Upper lobe of left lung (tissue), 6 donors: ENCODE results near the gene SRPX. TPM values are rescaled to one million over a fixed set of nuclear protein-coding genes. Genes with fewer than 3 reads are reported as not detected.
A peak's percentile ranks its signal among the peaks of the same experiment; 100 is the strongest.

ENCODE experiments used
- ATAC-seq, 2 donors: fragments of 200-7000 bp; cut with Tn5 transposase; one replicate each; pipeline ENCODE4 v1.9.1; 2022; ENCODE audit warnings: mild to moderate bottlenecking in 2 of 2, moderate library complexity in 2 of 2; ENCODE audit not compliant: low FRiP score in 2 of 2
- DNase-seq, 2 donors: peaks; one replicate each; pipeline ENCODE4 v3.0.0-alpha.2; 2019 to 2020
- H3K27ac ChIP-seq, 4 donors: fragments of 200-600 bp; sonication (generic); one replicate each; pipeline ENCODE4 v1.5.1; 2016 to 2019
- H3K27me3 ChIP-seq, 4 donors: fragments of 200-600 bp; sonication (generic); one replicate each; pipeline ENCODE4 v1.5.1; 2017 to 2019
- H3K36me3 ChIP-seq, 4 donors: fragments of 200-600 bp; sonication (generic); one replicate each; pipeline ENCODE4 v1.5.1; 2016 to 2019
- H3K4me1 ChIP-seq, 4 donors: fragments of 200-600 bp; sonication (generic); one replicate each; pipeline ENCODE4 v1.5.1; 2018 to 2019
- H3K4me3 ChIP-seq, 4 donors: fragments of 200-600 bp; sonication (generic); one replicate each; pipeline ENCODE4 v1.5.1; 2017 to 2019; ENCODE audit warnings: mild to moderate bottlenecking in 2 of 4, moderate library complexity in 1 of 4
- H3K9me3 ChIP-seq, 4 donors: fragments of 200-600 bp; sonication (generic); one replicate each; pipeline ENCODE4 v1.5.1; 2018 to 2019
- CTCF ChIP-seq, 6 experiments: fragments of 450-650 bp in 4 of 6; fragments of 200-600 bp in 2 of 6; sonication (generic) in 2 of 6; IDR thresholded peaks; one replicate each; pipeline ENCODE4 v1.5.1; 2016 to 2019; ENCODE audit warnings: antibody characterized with exemption in 6 of 6
- EP300 ChIP-seq, 4 donors: sonication (generic); formaldehyde crosslinking; IDR thresholded peaks; one replicate each; pipeline ENCODE4 v1.5.1; 2017; ENCODE audit warnings: antibody characterized with exemption in 4 of 4, control low read depth in 2 of 4
- POLR2A ChIP-seq, 4 donors: fragments of 450-650 bp; IDR thresholded peaks; one replicate each; pipeline ENCODE4 v1.5.1; 2016 to 2017; ENCODE audit warnings: antibody characterized with exemption in 4 of 4, mild to moderate bottlenecking in 2 of 4
- POLR2AphosphoS5 ChIP-seq, 2 donors: sonication (generic); formaldehyde crosslinking; IDR thresholded peaks; one replicate each; pipeline ENCODE4 v1.5.1; 2017; ENCODE audit warnings: antibody characterized with exemption in 2 of 2
- WGBS, 2 donors: methylation state at CpG; one replicate each; pipeline ENCODE4 v1.1.5; 2017 to 2018; 5-methylcytosine and 5-hydroxymethylcytosine counted together
- total RNA-seq, 6 donors: library from RNA; depleted of rRNA in 4 of 6; stranded (reverse); fragments of >200 nt in 4 of 6; gene quantifications; one replicate each; pipeline versions ENCODE4 v1.1.0 to v1.2.1, GENCODE V29; 2016 to 2021
- donor health status: DM: no; HTN: no; CAD: no; lungs with moderate emphysema.
- donor health status: DM: no; HTN: yes; CAD: no; lungs with severe emphysema.

The SRPX gene
- total RNA-seq, 6 donors from 2014 or later = 1.0 to 76.6 (median 41.3) TPM

GRCh38 chrX:38233891-38234667, 13.4 kb upstream of the SRPX start:
- WGBS, 2 donors = 44 to 46% methylated on average over 3 of the region's 3 CpGs
- Histone ChIP-seq H3K4me1 (peaks cover 0 to 6% (median 0%) of the 10 kb centered on the region in 4 donors), H3K36me3 (no peaks in the 10 kb centered on the region), H3K27me3 (no peaks in the 10 kb centered on the region), H3K27ac (no peak overlapping the region), H3K9me3 (no peaks in the 10 kb centered on the region), H3K4me3 (no peak overlapping the region)
- DNase-seq (no peak), ATAC-seq (peak; percentile 19 to 77)
- no peak for TF ChIP-seq CTCF (IDR thresholded peaks at IDR 0.05)
- TF ChIP-seq EP300 (IDR thresholded peaks at IDR 0.05) = no peak
- TF ChIP-seq POLR2AphosphoS5 (IDR thresholded peaks at IDR 0.05) = no peak
- TF ChIP-seq POLR2A (IDR thresholded peaks at IDR 0.05) = no peak

GRCh38 chrX:38232079-38232686, 11.5 kb upstream of the SRPX start:
- no peaks in the 10 kb centered on the region for H3K9me3 ChIP-seq
- WGBS, 2 donors = 70 to 88% methylated on average over 2 to 3 of the region's 3 CpGs
- no peak overlapping the region for H3K4me3 ChIP-seq
- TF ChIP-seq POLR2A (IDR thresholded peaks at IDR 0.05) (no peak), POLR2AphosphoS5 (IDR thresholded peaks at IDR 0.05) (no peak), CTCF (IDR thresholded peaks at IDR 0.05) (no peak), EP300 (IDR thresholded peaks at IDR 0.05) (no peak)
- ATAC-seq (peak in 1 of 2 donors; percentile 46), DNase-seq (no peak)
- peaks cover 0 to 6% (median 0%) of the 10 kb centered on the region in 4 donors for H3K4me1 ChIP-seq
- H3K36me3 ChIP-seq = no peaks in the 10 kb centered on the region
- H3K27me3 ChIP-seq = no peaks in the 10 kb centered on the region
- H3K27ac ChIP-seq = no peak overlapping the region

- no peak for ATAC-seq
- WGBS, 2 donors = 20 to 59% methylated on average over 3 of the region's 3 CpGs
- Histone ChIP-seq H3K27ac (no peak overlapping the region), H3K36me3 (no peaks in the 10 kb centered on the region), H3K4me1 (peaks cover 0 to 6% (median under 1%) of the 10 kb centered on the region in 4 donors), H3K4me3 (no peak overlapping the region), H3K9me3 (no peaks in the 10 kb centered on the region), H3K27me3 (peaks cover 0 to 9% (median 0%) of the 10 kb centered on the region in 4 donors)
- TF ChIP-seq CTCF (IDR thresholded peaks at IDR 0.05) = no peak
- no peak for TF ChIP-seq POLR2AphosphoS5 (IDR thresholded peaks at IDR 0.05)
- TF ChIP-seq POLR2A (IDR thresholded peaks at IDR 0.05) = no peak
- no peak for TF ChIP-seq EP300 (IDR thresholded peaks at IDR 0.05)
- DNase-seq = no peak
Observed at GRCh38 chrX:38225093-38225492, 4.4 kb upstream of the SRPX start.

DNA sequence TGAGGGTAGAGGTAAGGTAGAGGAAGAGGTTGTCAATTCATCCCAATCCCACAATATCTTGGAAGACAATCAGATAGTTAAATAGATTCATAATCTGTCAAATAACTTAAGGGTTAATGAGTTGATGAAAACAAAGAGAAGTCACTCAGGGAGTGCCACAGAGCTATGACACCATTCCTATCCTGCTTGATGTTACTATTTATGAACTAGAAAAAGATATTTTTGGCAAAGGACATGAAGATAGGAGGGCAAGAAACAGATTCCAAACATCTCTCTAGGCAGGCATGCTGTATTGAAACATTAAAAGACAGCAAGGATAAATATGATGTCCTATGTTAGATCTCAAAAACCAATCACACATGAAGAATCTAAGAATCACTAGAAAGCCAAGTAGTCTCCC, 3.5 kb upstream of the SRPX start:
- Histone ChIP-seq H3K9me3 (no peaks in the 10 kb centered on the region), H3K4me3 (no peak overlapping the region), H3K27ac (no peak overlapping the region), H3K36me3 (no peaks in the 10 kb centered on the region), H3K4me1 (peaks cover 0 to 6% (median 2%) of the 10 kb centered on the region in 4 donors), H3K27me3 (peaks cover 0 to 11% (median 0%) of the 10 kb centered on the region in 4 donors)
- TF ChIP-seq EP300 (IDR thresholded peaks at IDR 0.05) = no peak
- TF ChIP-seq POLR2AphosphoS5 (IDR thresholded peaks at IDR 0.05) = no peak
- no peak for TF ChIP-seq CTCF (IDR thresholded peaks at IDR 0.05)
- no peak for TF ChIP-seq POLR2A (IDR thresholded peaks at IDR 0.05)
- ATAC-seq = no peak
- DNase-seq = no peak
